Activated naive CD8-positive, alpha-beta T cell treated with anti-CD3 and anti-CD28 coated beads, Interleukin-2, amount 50 U/mL, for 24 hours (primary cell): ENCODE measurements around the gene PAQR8.

Experiments
- ATAC-seq: fragments of 150-1000 bp; cut with Tn5 transposase; one replicate; pipeline ENCODE4 v1.10.0; 2021
- DNase-seq: peaks from one replicate; pipeline ENCODE4 v3.0.0; 2021
- H3K27ac Mint-ChIP-seq: one replicate; pipeline ENCODE4 v1.8.0; 2021; ENCODE audit warnings: mild to moderate bottlenecking, mixed read lengths
- H3K27me3 Mint-ChIP-seq: one replicate; pipeline ENCODE4 v1.8.0; 2021; ENCODE audit warnings: mixed read lengths
- H3K36me3 Mint-ChIP-seq: one replicate; pipeline ENCODE4 v1.8.0; 2021; ENCODE audit warnings: low read depth, mixed read lengths
- H3K4me1 Mint-ChIP-seq: one replicate; pipeline ENCODE4 v1.8.0; 2021; ENCODE audit warnings: mixed read lengths
- H3K4me3 Mint-ChIP-seq: one replicate; pipeline ENCODE4 v1.8.0; 2021; ENCODE audit warnings: mild to moderate bottlenecking, moderate library complexity, mixed read lengths
- H3K9me3 Mint-ChIP-seq: one replicate; pipeline ENCODE4 v1.8.0; 2021; ENCODE audit warnings: mixed read lengths

The PAQR8 gene

GRCh38 chr6:52335576-52335975 is 26.4 kb upstream of the PAQR8 start:
- DNase-seq, result no peak
- Mint-ChIP-seq H3K4me3 (no peak overlapping the region), H3K27me3 (no peaks in the 10 kb centered on the region), H3K27ac (no peak overlapping the region), H3K9me3 (no peaks in the 10 kb centered on the region), H3K36me3 (no peaks in the 10 kb centered on the region), H3K4me1 (peaks cover 64% of the 10 kb centered on the region)
- ATAC-seq, result no peak

- DNase-seq, result no peak
- Mint-ChIP-seq H3K27ac (no peak overlapping the region), H3K36me3 (no peaks in the 10 kb centered on the region), H3K4me1 (peaks cover 68% of the 10 kb centered on the region), H3K27me3 (no peaks in the 10 kb centered on the region), H3K4me3 (no peak overlapping the region), H3K9me3 (no peaks in the 10 kb centered on the region)
- ATAC-seq, result no peak
Measured at GRCh38 chr6:52336919-52337561, 24.9 kb upstream of the PAQR8 start.

- peak; percentile 60 for ATAC-seq
Measured at GRCh38 chr6:52337633-52338290, 24.2 kb upstream of the PAQR8 start.

GRCh38 chr6:52340603-52340880 is 21.4 kb upstream of the PAQR8 start:
- H3K27ac Mint-ChIP-seq, result no peak overlapping the region
- H3K9me3 Mint-ChIP-seq, result no peaks in the 10 kb centered on the region
- DNase-seq, result no peak
- H3K36me3 Mint-ChIP-seq, result no peaks in the 10 kb centered on the region
- H3K27me3 Mint-ChIP-seq, result no peaks in the 10 kb centered on the region
- H3K4me3 Mint-ChIP-seq, result no peak overlapping the region
- peaks cover 44% of the 10 kb centered on the region for H3K4me1 Mint-ChIP-seq
- ATAC-seq, result no peak

More at GRCh38 chr6:52337633-52338290, 24.2 kb upstream of the PAQR8 start:
- H3K4me3 Mint-ChIP-seq, result no peak overlapping the region
- peak overlapping the region; percentile 8 for H3K27ac Mint-ChIP-seq
- no peaks in the 10 kb centered on the region for H3K36me3 Mint-ChIP-seq
- no peaks in the 10 kb centered on the region for H3K27me3 Mint-ChIP-seq
- no peaks in the 10 kb centered on the region for H3K9me3 Mint-ChIP-seq
- no peak for DNase-seq
- H3K4me1 Mint-ChIP-seq, result peaks cover 68% of the 10 kb centered on the region

GRCh38 chr6:52341561-52342260 is 20.2 kb upstream of the PAQR8 start:
- H3K9me3 Mint-ChIP-seq, result no peaks in the 10 kb centered on the region
- no peaks in the 10 kb centered on the region for H3K36me3 Mint-ChIP-seq
- ATAC-seq (peak; percentile 9), DNase-seq (no peak)
- H3K4me3 Mint-ChIP-seq, result no peak overlapping the region
- H3K27me3 Mint-ChIP-seq, result no peaks in the 10 kb centered on the region
- H3K27ac Mint-ChIP-seq, result no peak overlapping the region
- peaks cover 33% of the 10 kb centered on the region for H3K4me1 Mint-ChIP-seq

- ATAC-seq (no peak), DNase-seq (no peak)
- no peak overlapping the region for H3K4me3 Mint-ChIP-seq
- no peak overlapping the region for H3K27ac Mint-ChIP-seq
- H3K27me3 Mint-ChIP-seq, result no peaks in the 10 kb centered on the region
- no peaks in the 10 kb centered on the region for H3K36me3 Mint-ChIP-seq
- peaks cover 15% of the 10 kb centered on the region for H3K4me1 Mint-ChIP-seq
- no peaks in the 10 kb centered on the region for H3K9me3 Mint-ChIP-seq
Measured at GRCh38 chr6:52345311-52345710, 16.6 kb upstream of the PAQR8 start.

GRCh38 chr6:52346503-52346902 is 15.4 kb upstream of the PAQR8 start:
- H3K36me3 Mint-ChIP-seq, result no peaks in the 10 kb centered on the region
- no peaks in the 10 kb centered on the region for H3K27me3 Mint-ChIP-seq
- H3K4me1 Mint-ChIP-seq, result peaks cover 21% of the 10 kb centered on the region
- no peak for ATAC-seq
- no peak overlapping the region for H3K4me3 Mint-ChIP-seq
- no peaks in the 10 kb centered on the region for H3K9me3 Mint-ChIP-seq
- H3K27ac Mint-ChIP-seq, result no peak overlapping the region
- no peak for DNase-seq

GRCh38 chr6:52347818-52348217 is 14.1 kb upstream of the PAQR8 start:
- Mint-ChIP-seq H3K27me3 (no peaks in the 10 kb centered on the region), H3K4me1 (peaks cover 22% of the 10 kb centered on the region), H3K4me3 (no peak overlapping the region), H3K9me3 (no peaks in the 10 kb centered on the region), H3K27ac (no peak overlapping the region), H3K36me3 (no peaks in the 10 kb centered on the region)
- ATAC-seq, result no peak
- no peak for DNase-seq

- Mint-ChIP-seq H3K27ac (no peak overlapping the region), H3K36me3 (no peaks in the 10 kb centered on the region), H3K4me3 (no peak overlapping the region), H3K9me3 (no peaks in the 10 kb centered on the region), H3K4me1 (peaks cover 22% of the 10 kb centered on the region), H3K27me3 (no peaks in the 10 kb centered on the region)
- DNase-seq (no peak), ATAC-seq (no peak)
Measured at GRCh38 chr6:52351879-52352238, 10.1 kb upstream of the PAQR8 start.

GRCh38 chr6:52352239-52353018 is 9.5 kb upstream of the PAQR8 start:
- H3K9me3 Mint-ChIP-seq, result no peaks in the 10 kb centered on the region
- no peaks in the 10 kb centered on the region for H3K36me3 Mint-ChIP-seq
- no peaks in the 10 kb centered on the region for H3K27me3 Mint-ChIP-seq
- ATAC-seq, result peak; percentile 46
- H3K27ac Mint-ChIP-seq, result no peak overlapping the region
- no peak for DNase-seq
- H3K4me3 Mint-ChIP-seq, result no peak overlapping the region
- H3K4me1 Mint-ChIP-seq, result peaks cover 22% of the 10 kb centered on the region

- no peak overlapping the region for H3K27ac Mint-ChIP-seq
- no peaks in the 10 kb centered on the region for H3K27me3 Mint-ChIP-seq
- H3K9me3 Mint-ChIP-seq, result no peaks in the 10 kb centered on the region
- H3K4me3 Mint-ChIP-seq, result no peak overlapping the region
- peaks cover 18% of the 10 kb centered on the region for H3K4me1 Mint-ChIP-seq
- DNase-seq, result no peak
- ATAC-seq, result no peak
- no peaks in the 10 kb centered on the region for H3K36me3 Mint-ChIP-seq
Measured at GRCh38 chr6:52356017-52356416, 5.9 kb upstream of the PAQR8 start.

- Mint-ChIP-seq H3K9me3 (no peaks in the 10 kb centered on the region), H3K4me1 (peaks cover 21% of the 10 kb centered on the region), H3K27me3 (no peaks in the 10 kb centered on the region), H3K27ac (no peak overlapping the region), H3K4me3 (no peak overlapping the region), H3K36me3 (peaks cover 5% of the 10 kb centered on the region)
- ATAC-seq, result no peak
- DNase-seq, result no peak
Measured at GRCh38 chr6:52359403-52359802, 2.5 kb upstream of the PAQR8 start.

- DNase-seq (no peak), ATAC-seq (no peak)
- Mint-ChIP-seq H3K4me3 (no peak overlapping the region), H3K4me1 (peaks cover 27% of the 10 kb centered on the region), H3K36me3 (peaks cover 5% of the 10 kb centered on the region), H3K27ac (no peak overlapping the region), H3K27me3 (no peaks in the 10 kb centered on the region), H3K9me3 (no peaks in the 10 kb centered on the region)
Measured at GRCh38 chr6:52360028-52360427, 1.9 kb upstream of the PAQR8 start.

GRCh38 chr6:52360601-52361413 is 1.1 kb upstream of the PAQR8 start:
- Mint-ChIP-seq H3K4me3 (peak overlapping the region; percentile 83), H3K27me3 (no peaks in the 10 kb centered on the region), H3K4me1 (peaks cover 33% of the 10 kb centered on the region), H3K27ac (peak overlapping the region; percentile 88), H3K9me3 (no peaks in the 10 kb centered on the region), H3K36me3 (peaks cover 8% of the 10 kb centered on the region)
- no peak for DNase-seq
- no peak for ATAC-seq
